B cell (primary cell): Measurements from ENCODE around the gene GSE1.

Experiments used
- CTCF ChIP-seq: fragments of 200-600 bp; IDR thresholded peaks from one replicate; pipeline ENCODE4 v1.8.0; 2022; ENCODE audit warnings: antibody characterized with exemption, mild to moderate bottlenecking
- EZH2 ChIP-seq: IDR thresholded peaks from 2 replicates; pipeline ENCODE4 v1.6.1; 2012; ENCODE audit warnings: borderline replicate concordance, low read depth, mild to moderate bottlenecking, moderate library complexity, low read length; ENCODE audit not compliant: insufficient read depth, poor library complexity, severe bottlenecking

- TF ChIP-seq CTCF: no peak
- TF ChIP-seq EZH2: no peak
These were observed 26.6 kb downstream of the GSE1 start for GRCh38 chr16:85639529-85640253.
